Measurements from ENCODE around the gene ASCC1. TPM values are rescaled to one million over a fixed set of nuclear protein-coding genes. Genes with fewer than 3 reads are reported as not detected.

ASCC1 gene
- 26.5 and 38.8 TPM in 2 replicates for total RNA-seq

GRCh38 chr10:72215611-72216549 lies at the start of gene ASCC1, which contains the start of gene ANAPC16:
ASCC1 (minus strand) TSS chr10:72216276; CDS start chr10:72213298, 2,978 bp downstream.
ANAPC16 (plus strand) TSS chr10:72216012; CDS start chr10:72223915, 7,903 bp downstream.

GRCh38 chr10:72087969-72088888 lies 127.8 kb downstream of the ASCC1 start, which contains the start of gene SPOCK2:
SPOCK2 (minus strand) TSS chr10:72088551; CDS start chr10:72088328, 223 bp downstream.

Other genes with a start within 250 kb of the ASCC1 start
- 1.4 TPM in 2 replicates for gene SPOCK2, start 127.7 kb downstream of the ASCC1 start, total RNA-seq
- 32.0 and 36.9 TPM in 2 replicates for gene ANAPC16, start 264 bp downstream of the ASCC1 start, total RNA-seq
- 275 and 281 TPM in 2 replicates for gene DDIT4, start 57.6 kb upstream of the ASCC1 start, total RNA-seq
- 19.6 and 22.9 TPM in 2 replicates for gene DNAJB12, start 138.6 kb upstream of the ASCC1 start, total RNA-seq